ENCODE results near the gene CACNA1S. TPM values are rescaled to one million over a fixed set of nuclear protein-coding genes. Genes with fewer than 3 reads are reported as not detected.

CACNA1S gene
- total and polyA plus RNA-seq, 2 of the 13 experiments (the other 11 are each of a cell fraction or from before 2014, with no cell fraction given) = not detected

GRCh38 chr1:201154389-201155165 lies 42.4 kb upstream of the CACNA1S start, which contains the start of gene TMEM9 (continued):
- TF ChIP-seq, protein P1, sequence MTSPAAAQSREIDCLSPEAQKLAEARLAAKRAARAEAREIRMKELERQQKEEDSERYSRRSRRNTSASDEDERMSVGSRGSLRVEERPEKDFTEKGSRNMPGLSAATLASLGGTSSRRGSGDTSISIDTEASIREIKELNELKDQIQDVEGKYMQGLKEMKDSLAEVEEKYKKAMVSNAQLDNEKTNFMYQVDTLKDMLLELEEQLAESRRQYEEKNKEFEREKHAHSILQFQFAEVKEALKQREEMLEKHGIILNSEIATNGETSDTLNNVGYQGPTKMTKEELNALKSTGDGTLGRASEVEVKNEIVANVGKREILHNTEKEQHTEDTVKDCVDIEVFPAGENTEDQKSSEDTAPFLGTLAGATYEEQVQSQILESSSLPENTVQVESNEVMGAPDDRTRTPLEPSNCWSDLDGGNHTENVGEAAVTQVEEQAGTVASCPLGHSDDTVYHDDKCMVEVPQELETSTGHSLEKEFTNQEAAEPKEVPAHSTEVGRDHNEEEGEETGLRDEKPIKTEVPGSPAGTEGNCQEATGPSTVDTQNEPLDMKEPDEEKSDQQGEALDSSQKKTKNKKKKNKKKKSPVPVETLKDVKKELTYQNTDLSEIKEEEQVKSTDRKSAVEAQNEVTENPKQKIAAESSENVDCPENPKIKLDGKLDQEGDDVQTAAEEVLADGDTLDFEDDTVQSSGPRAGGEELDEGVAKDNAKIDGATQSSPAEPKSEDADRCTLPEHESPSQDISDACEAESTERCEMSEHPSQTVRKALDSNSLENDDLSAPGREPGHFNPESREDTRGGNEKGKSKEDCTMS (CRISPR knock-in tag; conservative IDR thresholded peaks at IDR 0.05) = no peak
- TF ChIP-seq HMGXB4 (CRISPR knock-in tag; IDR thresholded peaks at IDR 0.05; ENCODE audit: borderline replicate concordance in 1 of 2, low read depth in 1 of 2) (peak in 1 of 2 experiments; percentile 13; a peak in 1 of 4 replicates), MLLT10 (CRISPR knock-in tag; IDR thresholded peaks at IDR 0.05) (no peak), ZNF510 (CRISPR knock-in tag; IDR thresholded peaks at IDR 0.05; ENCODE audit: low read depth) (no peak), ZNF10 (CRISPR knock-in tag; IDR thresholded peaks at IDR 0.05; ENCODE audit: borderline replicate concordance, low read depth) (no peak), JUNB (CRISPR knock-in tag; IDR thresholded peaks at IDR 0.05; ENCODE audit: borderline replicate concordance) (no peak), ZNF543 (CRISPR knock-in tag; IDR thresholded peaks at IDR 0.05) (no peak), AGO2 (optimal IDR thresholded peaks at IDR 0.05; ENCODE audit: low read depth, low read length) (no peak), ZNF121 (CRISPR knock-in tag; IDR thresholded peaks at IDR 0.05) (no peak), ZFY (CRISPR knock-in tag; IDR thresholded peaks at IDR 0.05) (peak; percentile 5), ZSCAN22 (CRISPR knock-in tag; IDR thresholded peaks at IDR 0.05) (no peak), ZNF550 (CRISPR knock-in tag; IDR thresholded peaks at IDR 0.05; ENCODE audit: borderline replicate concordance) (no peak), KDM3A (CRISPR knock-in tag; IDR thresholded peaks at IDR 0.05; ENCODE audit: low read depth) (no peak), ZNF619 (CRISPR knock-in tag; IDR thresholded peaks at IDR 0.05) (no peak), MATR3 (CRISPR knock-in tag; IDR thresholded peaks at IDR 0.05) (no peak), ZNF737 (CRISPR knock-in tag; IDR thresholded peaks at IDR 0.05; ENCODE audit: borderline replicate concordance) (no peak), ZSCAN25 (CRISPR knock-in tag; IDR thresholded peaks at IDR 0.05) (no peak), RFXAP (CRISPR knock-in tag; IDR thresholded peaks at IDR 0.05; ENCODE audit: borderline replicate concordance) (peak; percentile 75; the same call in 1 of the 2 replicates)
- TF ChIP-seq, protein P2, sequence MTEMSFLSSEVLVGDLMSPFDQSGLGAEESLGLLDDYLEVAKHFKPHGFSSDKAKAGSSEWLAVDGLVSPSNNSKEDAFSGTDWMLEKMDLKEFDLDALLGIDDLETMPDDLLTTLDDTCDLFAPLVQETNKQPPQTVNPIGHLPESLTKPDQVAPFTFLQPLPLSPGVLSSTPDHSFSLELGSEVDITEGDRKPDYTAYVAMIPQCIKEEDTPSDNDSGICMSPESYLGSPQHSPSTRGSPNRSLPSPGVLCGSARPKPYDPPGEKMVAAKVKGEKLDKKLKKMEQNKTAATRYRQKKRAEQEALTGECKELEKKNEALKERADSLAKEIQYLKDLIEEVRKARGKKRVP (CRISPR knock-in tag; IDR thresholded peaks at IDR 0.05) = no peak; a peak in 1 of 4 replicates
- TF ChIP-seq, protein P3, sequence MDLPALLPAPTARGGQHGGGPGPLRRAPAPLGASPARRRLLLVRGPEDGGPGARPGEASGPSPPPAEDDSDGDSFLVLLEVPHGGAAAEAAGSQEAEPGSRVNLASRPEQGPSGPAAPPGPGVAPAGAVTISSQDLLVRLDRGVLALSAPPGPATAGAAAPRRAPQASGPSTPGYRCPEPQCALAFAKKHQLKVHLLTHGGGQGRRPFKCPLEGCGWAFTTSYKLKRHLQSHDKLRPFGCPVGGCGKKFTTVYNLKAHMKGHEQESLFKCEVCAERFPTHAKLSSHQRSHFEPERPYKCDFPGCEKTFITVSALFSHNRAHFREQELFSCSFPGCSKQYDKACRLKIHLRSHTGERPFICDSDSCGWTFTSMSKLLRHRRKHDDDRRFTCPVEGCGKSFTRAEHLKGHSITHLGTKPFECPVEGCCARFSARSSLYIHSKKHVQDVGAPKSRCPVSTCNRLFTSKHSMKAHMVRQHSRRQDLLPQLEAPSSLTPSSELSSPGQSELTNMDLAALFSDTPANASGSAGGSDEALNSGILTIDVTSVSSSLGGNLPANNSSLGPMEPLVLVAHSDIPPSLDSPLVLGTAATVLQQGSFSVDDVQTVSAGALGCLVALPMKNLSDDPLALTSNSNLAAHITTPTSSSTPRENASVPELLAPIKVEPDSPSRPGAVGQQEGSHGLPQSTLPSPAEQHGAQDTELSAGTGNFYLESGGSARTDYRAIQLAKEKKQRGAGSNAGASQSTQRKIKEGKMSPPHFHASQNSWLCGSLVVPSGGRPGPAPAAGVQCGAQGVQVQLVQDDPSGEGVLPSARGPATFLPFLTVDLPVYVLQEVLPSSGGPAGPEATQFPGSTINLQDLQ (CRISPR knock-in tag; IDR thresholded peaks at IDR 0.05) = no peak
